ENCODE data around the gene FAM120C.

Gene FAM120C

DNA sequence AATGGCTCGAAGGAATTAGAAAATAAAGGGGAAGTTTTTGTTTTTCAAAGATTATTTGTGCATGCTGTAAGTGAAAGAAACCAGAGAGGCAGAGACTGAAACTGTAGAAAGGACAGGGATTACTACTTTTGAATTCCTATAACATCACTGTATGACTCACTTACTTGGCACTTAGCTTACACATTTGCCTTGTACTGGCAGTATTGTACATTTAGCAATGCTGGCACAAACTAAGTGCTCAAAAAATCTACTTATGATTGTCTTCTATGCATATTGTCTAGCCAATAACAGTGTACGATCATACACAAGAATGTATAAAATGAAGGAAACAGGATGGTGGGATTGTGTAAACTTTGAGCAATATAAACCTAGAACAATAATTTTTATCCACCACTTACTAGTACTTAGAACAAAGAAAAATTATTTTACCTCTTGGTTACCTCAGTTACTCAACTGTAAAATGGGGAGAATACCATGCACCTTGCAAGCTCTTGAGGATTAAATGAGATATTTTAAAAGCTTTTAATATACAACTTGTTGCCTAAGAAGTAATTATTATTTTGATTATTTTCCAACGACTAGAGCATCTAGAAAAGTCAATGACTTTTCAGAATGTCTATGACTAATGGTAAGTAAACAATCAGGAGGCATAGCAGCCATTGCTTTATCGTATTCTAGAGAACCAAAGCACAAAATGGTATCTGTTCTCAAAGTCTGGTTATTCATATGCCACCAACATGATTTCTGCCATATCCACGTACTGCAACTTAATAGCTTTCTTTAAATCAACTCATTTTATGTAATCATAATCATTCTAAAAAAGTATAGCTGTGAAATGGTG, 4.7 kb downstream of the FAM120C start:
- TF ChIP-seq GATA2 (IDR thresholded peaks at IDR 0.05; ENCODE audit: low read depth, low read length): no peak
- no peak for TF ChIP-seq GATA3 (IDR thresholded peaks at IDR 0.05; ENCODE audit: low read depth, low read length)

DNA sequence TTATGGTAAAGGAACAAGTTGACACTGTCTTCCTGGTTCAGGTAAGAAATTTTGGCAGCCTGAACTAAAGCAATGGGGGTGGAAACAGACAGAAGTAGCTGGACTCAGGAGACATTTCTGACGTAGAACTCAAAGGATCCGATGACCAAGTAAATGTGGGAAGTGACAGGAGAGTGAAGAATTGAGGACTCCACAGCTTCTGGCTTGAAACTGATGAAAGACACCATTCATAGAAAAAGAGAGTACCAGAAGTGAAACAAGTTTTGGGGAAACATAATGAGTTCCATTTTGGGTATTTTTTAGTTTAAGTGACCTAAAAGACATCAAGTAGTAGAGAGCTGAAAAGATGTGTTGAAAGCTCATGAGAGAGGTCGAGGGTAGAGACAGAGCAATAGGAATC, 5.7 kb downstream of the FAM120C start:
- no peak for TF ChIP-seq GATA3 (IDR thresholded peaks at IDR 0.05; ENCODE audit: low read depth, low read length)
- no peak for TF ChIP-seq GATA2 (IDR thresholded peaks at IDR 0.05; ENCODE audit: low read depth, low read length)

DNA sequence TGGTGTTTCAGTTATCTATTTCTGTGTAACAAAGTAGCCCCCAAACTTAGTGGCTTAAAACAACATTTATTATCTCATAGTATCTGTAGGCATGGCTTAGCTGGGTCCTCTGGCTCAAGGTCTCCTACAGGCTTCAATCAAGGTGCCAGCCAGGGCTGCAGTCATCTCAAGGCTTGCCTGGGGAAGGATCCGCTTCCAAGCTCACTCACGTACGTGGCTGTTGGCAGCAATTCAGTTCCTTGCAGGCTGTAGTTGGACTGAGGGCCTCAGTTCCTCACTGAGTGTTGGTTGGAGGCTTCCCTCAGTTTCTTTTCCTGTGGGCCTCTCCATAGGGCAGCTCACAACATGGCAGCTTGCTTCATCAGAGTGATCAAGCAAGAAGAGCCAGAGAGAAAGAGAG, 9.3 kb downstream of the FAM120C start:
- TF ChIP-seq GATA3 (IDR thresholded peaks at IDR 0.05; ENCODE audit: low read depth, low read length): no peak
- no peak for TF ChIP-seq GATA2 (IDR thresholded peaks at IDR 0.05; ENCODE audit: low read depth, low read length)

DNA sequence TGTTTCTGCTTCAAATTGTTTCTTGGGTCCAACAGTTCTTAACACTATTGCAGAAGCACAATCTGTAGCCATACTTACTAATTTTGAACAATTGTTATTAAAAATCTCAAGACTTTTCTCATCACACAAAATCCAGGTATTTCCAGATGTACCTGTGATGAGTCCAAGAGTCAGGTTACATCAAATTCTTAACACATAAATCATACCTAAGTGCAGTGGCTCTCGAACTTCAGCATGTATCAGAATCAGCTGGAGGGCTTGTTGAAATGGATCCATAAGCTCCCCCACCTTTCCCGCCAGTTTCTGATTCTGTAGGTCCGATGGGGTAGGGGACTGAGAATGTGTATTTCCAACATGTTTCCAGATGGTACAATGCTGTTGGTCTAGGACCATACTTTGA, 10.6 kb downstream of the FAM120C start:
- no peak for TF ChIP-seq GATA3 (IDR thresholded peaks at IDR 0.05; ENCODE audit: low read depth, low read length)
- TF ChIP-seq GATA2 (IDR thresholded peaks at IDR 0.05; ENCODE audit: low read depth, low read length): no peak

DNA sequence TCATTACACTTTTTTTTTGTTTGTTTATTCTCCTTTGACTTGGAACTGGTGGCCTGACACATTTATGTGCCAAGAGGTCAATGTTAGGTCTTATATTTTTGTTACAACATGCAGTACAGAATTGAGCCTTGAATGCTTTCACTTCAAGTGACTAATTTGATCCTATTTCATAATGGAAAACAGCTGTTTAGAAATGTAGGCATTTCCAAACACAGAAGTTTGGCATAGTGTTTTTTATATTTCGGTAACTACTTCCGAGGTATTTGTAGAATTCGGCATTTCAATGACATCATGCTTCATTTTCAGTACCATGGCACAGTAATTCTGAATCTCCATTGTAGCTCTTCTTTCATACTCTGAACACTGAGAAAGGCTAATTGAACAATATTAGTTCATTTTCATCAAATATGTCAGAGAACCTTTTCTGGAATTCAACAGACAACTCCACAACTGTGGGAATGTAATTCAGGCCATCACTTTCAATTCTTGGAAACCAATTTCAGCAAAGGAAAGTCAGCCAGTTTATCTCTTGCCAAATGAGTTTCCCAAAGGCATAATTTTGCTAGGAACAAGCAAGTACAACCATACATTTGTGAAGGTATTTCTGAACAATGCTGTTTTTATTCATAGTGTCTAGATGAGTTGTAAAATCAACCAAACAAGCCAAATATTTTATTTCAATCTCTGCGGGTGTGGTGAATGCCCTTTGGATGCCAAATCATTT, 11.4 kb downstream of the FAM120C start:
- TF ChIP-seq GATA2 (IDR thresholded peaks at IDR 0.05; ENCODE audit: low read depth, low read length) (no peak), GATA3 (IDR thresholded peaks at IDR 0.05; ENCODE audit: low read depth, low read length) (no peak)

DNA sequence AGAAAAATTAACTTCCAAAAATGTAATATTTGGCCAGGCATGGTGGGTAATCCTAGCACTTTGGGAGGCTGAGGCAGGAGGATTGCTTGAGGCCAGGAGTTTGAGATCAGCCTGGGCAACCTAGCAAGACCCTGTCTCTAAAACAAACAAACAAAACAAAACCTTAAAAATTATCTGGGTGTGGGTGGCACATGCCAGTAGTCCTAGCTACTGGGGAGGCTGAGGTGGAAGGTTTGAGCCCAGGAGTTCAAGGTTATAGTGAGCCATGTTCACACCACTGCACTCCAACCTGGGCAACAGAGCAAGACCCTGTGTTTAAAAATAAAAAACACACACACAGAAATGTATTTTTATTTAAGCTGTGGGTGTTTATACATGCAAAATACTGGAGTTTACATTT, 12.0 kb downstream of the FAM120C start:
- no peak for TF ChIP-seq GATA2 (IDR thresholded peaks at IDR 0.05; ENCODE audit: low read depth, low read length)
- TF ChIP-seq GATA3 (IDR thresholded peaks at IDR 0.05; ENCODE audit: low read depth, low read length): no peak

DNA sequence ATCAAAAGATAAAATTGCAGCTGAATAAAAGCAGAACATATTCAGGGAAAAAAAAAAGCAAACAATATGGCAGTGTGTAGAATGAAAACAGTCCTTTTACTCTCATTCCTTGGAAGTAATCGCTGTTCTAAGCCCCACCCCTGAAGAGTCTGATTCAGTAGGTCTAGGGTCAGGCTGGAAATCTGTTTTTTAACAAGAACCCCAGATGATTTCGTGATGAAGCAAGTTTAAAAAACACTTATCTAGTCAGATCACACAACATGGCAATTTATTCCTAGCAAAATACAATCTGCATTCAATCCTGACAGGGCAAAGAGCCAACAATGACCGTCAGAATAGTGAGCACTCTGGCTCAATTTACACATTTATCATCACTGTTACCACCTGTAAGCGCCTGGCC, 16.1 kb downstream of the FAM120C start:
- no peak for TF ChIP-seq GATA3 (IDR thresholded peaks at IDR 0.05; ENCODE audit: low read depth, low read length)
- TF ChIP-seq GATA2 (IDR thresholded peaks at IDR 0.05; ENCODE audit: low read depth, low read length): peak; percentile 30

DNA sequence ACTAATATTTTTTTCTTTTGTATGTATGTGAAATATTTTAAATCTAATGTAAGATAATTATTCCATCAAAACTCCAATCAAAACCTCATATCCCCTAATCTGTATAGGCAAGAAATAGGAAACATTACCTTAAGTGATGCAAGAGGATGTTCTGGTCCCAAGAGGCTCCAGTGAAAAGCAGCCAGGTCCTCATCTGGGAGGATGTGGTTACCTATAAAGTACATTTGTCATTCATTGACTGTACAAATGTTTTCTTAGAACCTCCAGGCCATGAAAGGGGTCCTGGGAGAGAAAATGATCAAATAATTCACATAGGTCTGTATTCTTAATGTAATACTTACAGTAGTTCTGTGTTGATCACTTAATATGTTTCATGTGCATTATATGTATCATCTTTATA, 25.5 kb downstream of the FAM120C start:
- no peak for TF ChIP-seq GATA2 (IDR thresholded peaks at IDR 0.05; ENCODE audit: low read depth, low read length)
- TF ChIP-seq GATA3 (IDR thresholded peaks at IDR 0.05; ENCODE audit: low read depth, low read length): no peak

DNA sequence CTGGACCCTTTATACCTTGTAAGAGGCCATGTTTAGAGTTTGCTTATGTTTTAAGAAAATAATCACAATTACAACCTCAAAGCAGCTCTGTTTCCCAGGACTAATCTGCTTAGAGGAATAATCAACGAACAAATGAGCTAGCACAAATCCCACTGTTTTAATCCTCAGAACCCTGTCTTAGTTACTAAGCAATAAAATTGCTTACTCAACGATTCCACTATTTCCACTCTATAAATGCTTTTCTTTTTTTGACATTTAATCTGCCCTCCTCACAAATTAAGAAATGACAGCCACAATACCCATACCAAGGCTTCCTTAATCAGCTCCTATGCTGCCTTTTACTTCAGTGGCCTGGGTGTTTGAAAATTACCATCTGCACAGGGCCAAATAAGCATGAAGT, 48.8 kb downstream of the FAM120C start:
- TF ChIP-seq GATA2 (IDR thresholded peaks at IDR 0.05; ENCODE audit: low read depth, low read length): no peak
- no peak for TF ChIP-seq GATA3 (IDR thresholded peaks at IDR 0.05; ENCODE audit: low read depth, low read length)

DNA sequence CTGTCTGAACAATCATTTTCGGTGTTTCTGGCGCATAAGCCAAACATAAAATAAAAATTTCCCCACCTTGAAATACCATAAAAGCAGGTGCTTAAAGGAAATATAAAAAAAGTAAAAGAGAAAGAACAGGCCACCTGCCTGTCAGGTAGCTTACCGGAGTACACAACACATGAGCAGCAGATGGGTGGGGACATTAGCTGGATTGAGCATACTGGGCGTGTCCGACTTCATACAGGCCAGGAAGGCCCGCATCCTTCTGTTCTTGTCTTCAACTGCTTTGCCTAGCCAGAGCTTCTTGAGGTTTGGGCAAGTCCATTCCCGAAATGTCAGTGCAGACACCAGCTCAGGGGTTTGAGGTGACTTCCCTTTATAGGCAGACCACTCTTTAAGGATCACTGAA, 66.7 kb downstream of the FAM120C start:
- no peak for TF ChIP-seq GATA3 (IDR thresholded peaks at IDR 0.05; ENCODE audit: low read depth, low read length)
- no peak for TF ChIP-seq GATA2 (IDR thresholded peaks at IDR 0.05; ENCODE audit: low read depth, low read length)

DNA sequence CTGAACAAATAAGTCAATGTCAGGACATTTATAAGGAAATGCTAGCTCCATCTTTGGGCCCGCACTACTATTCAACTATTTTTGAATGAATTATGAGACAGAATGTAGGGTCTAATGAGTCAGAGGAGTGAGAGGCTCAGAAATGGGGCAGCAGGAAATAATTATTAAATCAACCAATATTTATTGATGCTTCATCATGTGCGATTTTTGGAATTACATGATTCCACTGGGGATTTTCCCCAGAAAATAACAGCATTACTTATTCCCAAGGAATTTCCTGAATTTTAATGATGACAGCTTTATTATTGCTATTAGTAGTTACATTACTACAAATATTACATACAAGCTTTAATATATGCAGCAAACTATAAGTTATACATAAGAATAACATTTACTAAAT, 89.5 kb downstream of the FAM120C start:
- no peak for TF ChIP-seq GATA2 (IDR thresholded peaks at IDR 0.05; ENCODE audit: low read depth, low read length)
- TF ChIP-seq GATA3 (IDR thresholded peaks at IDR 0.05; ENCODE audit: low read depth, low read length): no peak

DNA sequence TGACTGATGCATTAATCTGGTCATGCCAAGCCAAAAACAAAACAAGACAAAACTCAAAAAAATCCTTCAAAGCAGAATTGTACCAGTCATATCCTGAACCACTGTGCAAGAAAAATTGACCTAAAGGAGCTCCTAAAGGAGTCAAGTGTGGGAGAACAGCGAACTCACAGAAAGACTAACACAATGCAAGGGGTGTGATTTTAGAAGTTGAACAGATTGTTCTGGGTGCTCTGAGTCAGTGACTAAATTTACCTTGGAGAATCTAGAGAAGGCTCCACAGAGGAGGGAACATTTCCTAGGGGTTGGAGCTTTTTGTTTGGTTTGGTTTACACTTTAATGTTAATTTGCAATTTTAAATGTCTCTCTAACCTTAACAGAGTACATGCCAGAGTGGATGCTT, 89.9 kb downstream of the FAM120C start:
- TF ChIP-seq GATA3 (IDR thresholded peaks at IDR 0.05; ENCODE audit: low read depth, low read length): no peak
- no peak for TF ChIP-seq GATA2 (IDR thresholded peaks at IDR 0.05; ENCODE audit: low read depth, low read length)

DNA sequence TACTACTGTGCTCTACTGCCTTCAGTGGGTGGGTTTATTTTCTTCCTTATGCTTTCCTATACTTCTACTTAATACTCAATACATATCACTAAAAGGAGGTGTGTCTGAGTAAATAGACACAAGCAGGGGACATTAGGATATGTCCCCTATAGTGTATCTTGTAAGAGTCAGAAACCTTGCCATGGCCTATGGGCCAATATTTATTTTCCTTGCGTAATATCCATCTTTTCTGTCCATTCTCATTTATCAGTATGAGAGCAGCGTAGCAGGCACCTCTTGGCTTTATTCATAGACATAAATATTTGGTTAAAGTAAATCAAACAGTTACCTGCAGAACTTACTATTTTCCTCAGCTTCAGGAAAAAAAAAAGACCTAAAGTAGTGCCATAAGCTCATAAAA, 92.2 kb downstream of the FAM120C start:
- TF ChIP-seq GATA2 (IDR thresholded peaks at IDR 0.05; ENCODE audit: low read depth, low read length) (no peak), GATA3 (IDR thresholded peaks at IDR 0.05; ENCODE audit: low read depth, low read length) (no peak)

DNA sequence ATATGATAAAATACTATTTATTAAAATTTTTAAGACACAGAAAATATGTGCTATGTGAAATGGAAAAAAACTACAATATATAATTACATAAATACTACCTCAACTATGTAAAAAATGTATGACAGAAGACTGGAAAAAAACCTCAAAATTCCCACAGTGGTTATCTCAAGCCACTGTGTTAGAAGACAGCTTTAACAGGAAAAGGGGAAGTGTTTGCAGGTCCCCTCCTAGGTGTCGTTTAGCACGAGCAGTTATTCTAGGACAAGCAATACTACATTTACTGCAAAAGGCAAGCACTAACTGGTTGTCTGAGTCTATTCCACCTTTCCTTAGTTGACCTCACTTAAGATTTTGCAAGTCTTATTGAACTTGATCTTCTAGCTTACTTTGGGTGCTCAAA, 93.9 kb downstream of the FAM120C start:
- TF ChIP-seq GATA3 (IDR thresholded peaks at IDR 0.05; ENCODE audit: low read depth, low read length) (no peak), GATA2 (IDR thresholded peaks at IDR 0.05; ENCODE audit: low read depth, low read length) (no peak)

DNA sequence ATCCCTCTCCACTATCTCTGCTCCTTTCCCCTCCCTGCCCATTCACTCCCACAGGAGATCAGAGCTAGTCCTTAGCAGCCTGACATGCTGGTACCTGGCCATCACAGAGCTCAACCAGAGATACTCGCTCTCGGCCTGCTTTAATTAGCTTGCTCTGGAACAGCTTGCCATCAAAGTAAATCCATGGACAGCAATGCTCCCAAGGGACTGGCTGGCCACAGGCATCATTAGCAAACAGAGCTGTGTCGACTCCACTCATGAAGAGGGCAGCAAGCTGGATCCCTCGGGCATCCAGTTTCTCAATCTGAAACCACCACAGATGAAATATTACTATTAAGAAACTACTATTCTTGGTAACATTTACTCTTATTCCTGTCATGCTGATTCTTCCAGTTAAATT, 95.4 kb downstream of the FAM120C start:
- TF ChIP-seq GATA3 (IDR thresholded peaks at IDR 0.05; ENCODE audit: low read depth, low read length) (no peak), GATA2 (IDR thresholded peaks at IDR 0.05; ENCODE audit: low read depth, low read length) (no peak)

Measured in SH-SY5Y (cell line).